Cerebellar cortex (tissue), 1 donor: ENCODE results near the gene MAST4.

Experiments
- DNase-seq: peaks from one replicate; pipeline ENCODE4 v3.0.0-alpha.2; 2015; ENCODE audit warnings: low spot score

Gene MAST4

GRCh38 chr5:66697796-66698564, 101.8 kb downstream of the MAST4 start:
- DNase-seq = no peak

DNA sequence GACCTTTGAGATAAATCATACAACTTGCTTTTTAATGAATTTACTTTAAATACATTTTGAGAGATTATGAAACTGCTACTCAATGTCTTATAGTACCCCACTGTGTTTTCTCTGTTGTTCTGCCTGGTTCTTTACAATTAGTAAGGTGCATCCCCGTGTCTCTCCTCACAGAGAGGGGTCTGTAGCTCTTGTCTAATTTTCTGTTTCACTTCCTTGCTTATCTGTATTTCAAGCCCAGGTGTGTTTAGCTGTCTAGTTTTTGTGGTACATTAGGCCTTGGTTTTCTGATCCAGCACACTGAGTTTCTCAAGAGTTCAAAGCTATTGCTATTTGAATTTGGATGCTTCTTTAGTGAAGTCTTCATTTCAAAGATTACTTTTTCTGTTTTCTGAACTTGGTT, 105.1 kb downstream of the MAST4 start:
- no peak for DNase-seq

GRCh38 chr5:66702426-66702825, 106.2 kb downstream of the MAST4 start:
- DNase-seq = no peak

DNA sequence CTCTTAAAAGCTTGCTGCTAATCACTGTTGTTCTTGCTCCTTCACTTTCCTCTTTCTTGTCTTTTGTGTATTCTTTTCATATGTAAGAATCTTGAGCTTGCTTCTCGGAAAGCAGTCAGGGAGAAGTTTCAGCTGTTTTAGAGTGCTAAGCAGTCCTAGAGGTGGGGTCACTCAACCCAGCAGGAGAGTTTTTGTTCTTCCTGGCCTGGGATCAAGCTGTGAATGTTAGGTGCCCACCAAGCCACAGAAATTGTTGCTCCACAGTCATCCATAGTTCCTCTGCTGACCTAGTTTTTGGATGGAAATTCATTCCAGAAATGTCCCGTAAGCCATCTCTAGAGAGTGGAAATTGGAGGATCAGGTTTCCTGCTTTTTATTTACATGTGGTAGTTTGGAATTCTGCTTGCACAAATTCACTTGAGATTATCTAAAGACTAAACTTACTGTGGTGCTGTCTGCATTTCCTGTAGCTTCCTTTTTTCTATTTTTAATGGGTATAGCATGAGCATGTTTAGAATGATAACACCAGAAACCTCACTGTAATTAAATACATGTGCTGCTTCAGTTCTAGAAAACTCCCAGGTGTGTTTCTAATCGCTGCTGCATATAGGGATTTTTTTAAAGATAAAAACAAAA, 108.7 kb downstream of the MAST4 start:
- no peak for DNase-seq

GRCh38 chr5:66708368-66708767, 112.2 kb downstream of the MAST4 start:
- DNase-seq = no peak

- no peak for DNase-seq
These were observed 114.4 kb downstream of the MAST4 start for GRCh38 chr5:66710557-66711088.

DNA sequence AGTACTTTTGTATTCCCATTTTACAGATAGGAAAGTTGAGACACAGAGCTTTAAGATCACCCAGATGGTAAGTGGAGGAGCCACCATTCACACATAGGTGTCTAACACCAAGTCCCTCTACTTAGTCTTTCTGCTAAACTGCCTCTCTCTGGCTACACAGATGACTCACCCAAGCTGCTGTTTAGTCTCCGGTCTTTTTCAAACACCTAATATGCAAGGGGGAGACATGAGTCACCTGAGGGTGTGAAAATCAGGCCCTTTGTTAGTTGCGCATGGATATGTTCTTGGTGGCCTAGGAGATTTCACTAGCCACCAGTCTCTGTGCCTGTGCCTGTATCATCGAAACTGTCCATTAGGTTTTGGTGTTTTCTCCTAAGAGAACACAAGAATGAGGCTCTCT, 117.8 kb downstream of the MAST4 start:
- no peak for DNase-seq

GRCh38 chr5:66717455-66718373, 121.5 kb downstream of the MAST4 start:
- no peak for DNase-seq

DNA sequence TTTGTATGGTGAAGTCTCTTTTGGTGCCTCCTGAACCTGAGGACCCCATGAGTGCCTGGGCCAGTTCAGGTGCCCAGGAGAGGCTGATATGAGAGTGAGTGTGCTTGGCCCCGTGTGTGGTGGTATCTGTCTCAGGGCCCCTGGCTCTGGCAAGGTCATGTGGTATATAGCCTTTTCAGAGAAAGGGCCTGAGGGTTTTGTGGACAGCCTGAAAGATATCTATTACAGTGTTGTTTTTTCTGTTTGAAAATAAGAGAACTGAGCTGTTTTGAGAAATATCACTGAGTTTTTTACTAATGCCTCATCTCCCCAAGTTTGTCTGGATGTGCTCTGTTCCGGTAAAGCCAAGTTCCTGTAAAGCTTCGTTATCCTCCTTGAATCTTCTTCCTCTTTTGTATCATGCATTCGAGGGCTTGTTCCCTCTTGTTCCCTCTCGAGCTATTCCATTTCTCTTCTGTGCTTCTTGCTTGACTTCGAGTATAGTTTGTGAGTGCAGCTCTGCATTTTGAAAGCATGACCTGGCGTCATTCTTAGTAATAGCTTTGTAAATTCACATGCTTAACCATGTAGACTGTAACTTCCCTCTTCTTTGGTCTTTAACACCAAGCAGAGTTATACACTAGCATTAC, 122.3 kb downstream of the MAST4 start:
- no peak for DNase-seq

- no peak for DNase-seq
These were observed 124.6 kb downstream of the MAST4 start for GRCh38 chr5:66720780-66721179.

GRCh38 chr5:66722686-66723085, 126.5 kb downstream of the MAST4 start:
- DNase-seq = no peak

- no peak for DNase-seq
These were observed 128.4 kb downstream of the MAST4 start for GRCh38 chr5:66724349-66725139.

DNA sequence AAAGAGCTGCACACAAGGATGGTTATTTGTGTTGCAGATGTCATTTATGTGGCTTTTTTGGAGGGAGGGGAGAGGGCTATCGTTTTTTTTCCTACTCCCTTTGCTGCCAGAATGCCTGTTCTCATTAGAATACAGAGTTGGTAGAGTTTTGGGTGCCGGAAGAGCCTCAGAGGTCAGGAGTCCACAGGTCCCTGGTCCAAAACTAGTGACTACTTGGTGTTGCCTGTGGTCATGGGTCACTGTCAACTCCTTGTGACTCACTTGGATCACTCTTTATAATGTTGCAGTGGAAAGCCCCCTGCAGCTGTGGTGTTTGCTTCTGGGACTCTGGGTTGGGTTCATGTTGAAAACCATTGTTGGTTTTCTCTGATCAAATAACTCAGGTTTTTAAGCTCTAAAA, 131.4 kb downstream of the MAST4 start:
- DNase-seq = no peak

DNA sequence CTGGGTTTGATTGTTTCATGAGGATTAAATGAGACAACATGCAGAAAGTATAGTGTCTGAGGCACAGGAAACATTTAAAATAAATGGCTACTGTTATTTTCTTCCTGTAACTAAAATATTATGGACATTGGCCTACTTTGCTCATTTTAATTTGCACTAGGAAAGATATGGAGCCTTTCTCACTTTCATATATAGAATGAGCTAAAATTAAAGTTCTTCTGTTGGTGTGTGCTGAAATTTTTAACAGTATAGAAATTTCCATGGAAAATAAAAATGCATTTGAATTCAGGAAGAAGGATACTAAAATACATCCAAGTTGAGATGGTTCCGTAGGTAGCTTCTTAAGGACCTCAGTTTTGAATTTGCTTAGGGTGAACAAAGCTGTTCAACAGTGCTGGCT, 131.9 kb downstream of the MAST4 start:
- DNase-seq = no peak

GRCh38 chr5:66737096-66737495, 140.9 kb downstream of the MAST4 start:
- DNase-seq = no peak

DNA sequence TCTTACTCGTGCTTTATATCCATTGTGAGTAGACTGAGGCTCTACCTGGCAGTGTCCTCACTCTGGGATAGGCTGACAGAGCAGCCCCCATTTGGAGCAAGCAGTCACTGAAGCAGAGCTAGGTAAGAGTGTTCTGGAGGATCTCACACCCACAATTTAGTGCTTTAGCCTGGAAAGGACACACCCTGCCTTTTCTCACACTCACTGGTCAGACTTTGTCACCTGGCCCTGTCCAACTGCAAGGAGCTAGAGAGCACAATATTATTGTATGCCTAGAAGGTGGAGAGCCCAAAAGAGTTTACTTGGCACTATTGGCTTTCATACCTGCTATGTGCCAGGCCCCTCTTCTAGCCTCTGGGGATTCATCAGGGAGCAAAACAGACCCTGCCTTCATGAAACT, 141.9 kb downstream of the MAST4 start:
- DNase-seq = no peak

DNA sequence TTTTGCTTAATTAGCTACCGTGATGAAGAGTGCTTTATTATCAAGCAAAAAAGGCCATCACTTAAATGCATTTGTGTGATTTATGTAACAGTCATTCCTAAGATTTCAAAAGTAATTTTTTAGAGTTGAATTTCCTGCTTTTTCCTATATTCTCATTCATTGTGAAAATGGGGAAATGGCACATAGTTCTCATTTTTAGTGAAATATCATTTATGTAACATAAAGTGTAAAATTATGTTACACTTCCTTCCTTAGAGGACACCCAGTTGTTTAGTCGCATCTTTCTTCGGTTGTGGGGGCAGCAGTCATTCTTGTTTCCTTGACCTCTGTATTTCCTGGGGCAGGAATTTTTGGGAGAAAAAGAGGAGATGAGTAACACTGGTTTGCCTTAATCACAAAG, 142.8 kb downstream of the MAST4 start:
- DNase-seq = no peak

- DNase-seq = no peak
These were observed 143.8 kb downstream of the MAST4 start for GRCh38 chr5:66739951-66740350.

- no peak for DNase-seq
These were observed 145.2 kb downstream of the MAST4 start for GRCh38 chr5:66741394-66741793.

DNA sequence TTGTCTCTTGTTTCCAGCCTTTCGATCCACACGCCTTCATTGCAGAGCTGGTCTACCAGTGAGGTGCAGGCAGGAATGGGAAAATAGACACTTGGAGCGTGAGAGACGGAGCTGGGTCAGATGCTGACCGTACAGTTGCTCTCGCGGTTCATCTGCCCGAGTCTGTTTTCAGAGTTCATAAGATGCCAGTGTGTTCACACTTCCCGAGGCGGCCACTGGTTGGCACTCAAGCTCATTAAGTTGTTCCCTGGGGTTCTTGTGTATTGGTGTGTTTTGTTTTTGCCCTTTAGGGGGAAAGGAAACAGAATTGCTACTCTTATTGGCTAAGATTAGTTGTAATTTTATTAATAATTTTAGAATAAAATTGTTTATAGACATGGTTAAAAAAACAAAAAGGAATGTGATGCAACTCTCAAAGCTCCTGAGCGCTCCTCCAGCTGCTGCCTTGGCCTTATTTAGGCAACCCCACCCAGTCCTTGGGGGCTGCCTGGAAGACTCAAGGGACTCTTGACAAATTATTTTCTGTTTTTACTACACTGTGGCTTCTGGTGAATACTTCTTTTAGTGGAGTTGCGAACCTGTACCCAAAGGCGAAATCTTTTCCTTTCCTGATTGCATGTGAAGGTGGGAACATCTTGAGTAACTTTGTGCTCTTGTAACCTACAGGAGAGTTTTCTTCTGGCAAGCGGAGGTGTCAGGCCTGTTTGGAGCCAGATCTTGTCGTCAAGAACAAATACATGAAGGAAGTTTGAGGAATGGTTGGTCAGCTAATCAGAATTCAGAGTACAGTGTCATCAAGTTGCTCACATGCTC, 146.1 kb downstream of the MAST4 start:
- DNase-seq = peak; percentile 6
